Epidermal melanocyte (primary cell): Measurements from ENCODE around the gene CYP3A5.
"Not testable (repeated sequence)": the region's sequence is repeated elsewhere in the genome, so short reads cannot be mapped to it uniquely, and the experiment has no call there.

Experiments
- DNase-seq: peaks from one replicate; pipeline ENCODE4 v3.0.0; 2011; ENCODE audit warnings: low spot score; ENCODE audit not compliant: insufficient read length

CYP3A5 gene

GRCh38 chr7:99685871-99686608 is 6.2 kb upstream of the CYP3A5 start:
- DNase-seq = not testable (repeated sequence)

- no peak for DNase-seq
Measured at GRCh38 chr7:99685129-99685758, 5.4 kb upstream of the CYP3A5 start.

GRCh38 chr7:99679032-99679399 is 780 bp downstream of the CYP3A5 start:
- DNase-seq = no peak

GRCh38 chr7:99677648-99678045 is 2.1 kb downstream of the CYP3A5 start:
- no peak for DNase-seq

- no peak for DNase-seq
Measured at GRCh38 chr7:99677013-99677647, 2.7 kb downstream of the CYP3A5 start.

GRCh38 chr7:99674995-99675742 is 4.6 kb downstream of the CYP3A5 start:
- no peak for DNase-seq

GRCh38 chr7:99672573-99672972 is 7.2 kb downstream of the CYP3A5 start:
- no peak for DNase-seq

- no peak for DNase-seq
Measured at GRCh38 chr7:99669782-99670181, 10.0 kb downstream of the CYP3A5 start.

GRCh38 chr7:99668541-99668940 is 11.3 kb downstream of the CYP3A5 start:
- no peak for DNase-seq

- no peak for DNase-seq
Measured at GRCh38 chr7:99667179-99667578, 12.6 kb downstream of the CYP3A5 start.

GRCh38 chr7:99666013-99666395 is 13.8 kb downstream of the CYP3A5 start:
- no peak for DNase-seq

- DNase-seq = no peak
Measured at GRCh38 chr7:99665312-99666012, 14.3 kb downstream of the CYP3A5 start.

- DNase-seq = not testable (repeated sequence)
Measured at GRCh38 chr7:99657879-99658278, 21.9 kb downstream of the CYP3A5 start.

- DNase-seq = not testable (repeated sequence)
Measured at GRCh38 chr7:99654626-99655025, 25.2 kb downstream of the CYP3A5 start.

- DNase-seq = no peak
Measured at GRCh38 chr7:99653754-99654153, 26.0 kb downstream of the CYP3A5 start.

GRCh38 chr7:99653269-99653668 is 26.5 kb downstream of the CYP3A5 start:
- not testable (repeated sequence) for DNase-seq

GRCh38 chr7:99652671-99653070 is 27.1 kb downstream of the CYP3A5 start:
- no peak for DNase-seq

- no peak for DNase-seq
Measured at GRCh38 chr7:99651290-99651689, 28.5 kb downstream of the CYP3A5 start.

GRCh38 chr7:99648843-99649242 is 31.0 kb downstream of the CYP3A5 start:
- DNase-seq = no peak

GRCh38 chr7:99645590-99645989 is 34.2 kb downstream of the CYP3A5 start:
- no peak for DNase-seq

- no peak for DNase-seq
Measured at GRCh38 chr7:99644431-99644830, 35.4 kb downstream of the CYP3A5 start.
